Thyroid gland (tissue), 4 donors: ENCODE data around the gene LGSN.

Source experiments
- POLR2A ChIP-seq, 2 donors: fragments of 450-650 bp; IDR thresholded peaks; one replicate each; pipeline ENCODE4 v1.6.1; 2017; ENCODE audit warnings: antibody characterized with exemption in 2 of 2, mild to moderate bottlenecking in 2 of 2, moderate library complexity in 1 of 2
- TF ChIP-seq, protein P1 (sequence below), 6 experiments: fragments of 200-600 bp in 3 of 6; fragments of 450-650 bp in 3 of 6; sonication (generic) in 3 of 6; IDR thresholded peaks; one replicate each; pipeline ENCODE4 v1.5.1; 2016 to 2019; ENCODE audit warnings: antibody characterized with exemption in 6 of 6, mild to moderate bottlenecking in 2 of 6, inconsistent platforms in 1 of 6, moderate library complexity in 1 of 6

DNA sequence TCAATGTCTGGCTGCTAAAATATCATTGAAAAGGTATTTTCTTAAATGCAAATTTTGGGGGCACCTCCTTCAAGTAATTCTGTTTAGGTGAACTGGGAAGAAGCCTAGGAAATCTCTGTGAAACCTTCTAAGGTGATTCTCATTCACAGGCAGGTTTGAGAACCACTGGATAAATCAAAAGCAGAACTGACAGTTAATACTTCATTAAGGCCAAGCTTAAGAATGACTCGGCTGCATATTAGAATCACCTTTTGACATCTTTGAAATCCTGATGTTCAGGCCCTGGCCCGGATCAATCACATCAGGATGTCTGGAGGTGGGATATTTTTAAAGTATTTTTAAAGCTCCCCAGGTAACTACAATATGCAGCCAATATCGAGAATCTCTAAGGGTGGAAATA lies 58.0 kb downstream of the LGSN start:
- TF ChIP-seq, protein P1, sequence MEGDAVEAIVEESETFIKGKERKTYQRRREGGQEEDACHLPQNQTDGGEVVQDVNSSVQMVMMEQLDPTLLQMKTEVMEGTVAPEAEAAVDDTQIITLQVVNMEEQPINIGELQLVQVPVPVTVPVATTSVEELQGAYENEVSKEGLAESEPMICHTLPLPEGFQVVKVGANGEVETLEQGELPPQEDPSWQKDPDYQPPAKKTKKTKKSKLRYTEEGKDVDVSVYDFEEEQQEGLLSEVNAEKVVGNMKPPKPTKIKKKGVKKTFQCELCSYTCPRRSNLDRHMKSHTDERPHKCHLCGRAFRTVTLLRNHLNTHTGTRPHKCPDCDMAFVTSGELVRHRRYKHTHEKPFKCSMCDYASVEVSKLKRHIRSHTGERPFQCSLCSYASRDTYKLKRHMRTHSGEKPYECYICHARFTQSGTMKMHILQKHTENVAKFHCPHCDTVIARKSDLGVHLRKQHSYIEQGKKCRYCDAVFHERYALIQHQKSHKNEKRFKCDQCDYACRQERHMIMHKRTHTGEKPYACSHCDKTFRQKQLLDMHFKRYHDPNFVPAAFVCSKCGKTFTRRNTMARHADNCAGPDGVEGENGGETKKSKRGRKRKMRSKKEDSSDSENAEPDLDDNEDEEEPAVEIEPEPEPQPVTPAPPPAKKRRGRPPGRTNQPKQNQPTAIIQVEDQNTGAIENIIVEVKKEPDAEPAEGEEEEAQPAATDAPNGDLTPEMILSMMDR (IDR thresholded peaks at IDR 0.05) = no peak
- no peak for TF ChIP-seq POLR2A (IDR thresholded peaks at IDR 0.05)
